ENCODE measurements around the gene BBOF1.

The BBOF1 gene

GRCh38 chr14:74105381-74105780, 86.2 kb downstream of the BBOF1 start:
- no peak for DNase-seq

GRCh38 chr14:74109369-74109768, 90.2 kb downstream of the BBOF1 start:
- no peak for DNase-seq

- DNase-seq = peak; percentile 81
Measured at GRCh38 chr14:74111395-74112216, 92.5 kb downstream of the BBOF1 start.
